RWPE2 (cell line): ENCODE data around the gene GNA14.

Experiments
- ATAC-seq: fragments of 200-7000 bp; cut with Tn5 transposase; 3 replicates; pipeline ENCODE4 v1.9.1; 2021; ENCODE audit warnings: low read depth
- DNase-seq: peaks from one replicate; pipeline ENCODE4 v3.0.0-alpha.2; 2020; ENCODE audit warnings: low spot score
- H3K27ac ChIP-seq: fragments of 450-650 bp; 2 replicates; pipeline ENCODE4 v1.5.1; 2017; ENCODE audit warnings: mild to moderate bottlenecking; ENCODE audit not compliant: poor library complexity, severe bottlenecking
- H3K27me3 ChIP-seq: fragments of 250-450 bp; sonication (Bioruptor Pico); 2 replicates; pipeline ENCODE4 v1.5.1; 2021; ENCODE audit warnings: mild to moderate bottlenecking, moderate library complexity; ENCODE audit not compliant: insufficient read depth, poor library complexity, severe bottlenecking
- H3K36me3 ChIP-seq: fragments of 250-450 bp; sonication (Bioruptor Pico); 2 replicates; pipeline ENCODE4 v1.5.1; 2020; ENCODE audit warnings: low read depth, mild to moderate bottlenecking, moderate library complexity
- H3K4me1 ChIP-seq: fragments of 250-450 bp; sonication (Bioruptor Pico); 2 replicates; pipeline ENCODE4 v1.5.1; 2021; ENCODE audit warnings: mild to moderate bottlenecking, moderate library complexity; ENCODE audit not compliant: insufficient read depth, poor library complexity, severe bottlenecking
- H3K4me3 ChIP-seq: fragments of 250-450 bp; sonication (Bioruptor Pico); 2 replicates; pipeline ENCODE4 v1.5.1; 2021; ENCODE audit warnings: mild to moderate bottlenecking, moderate library complexity; ENCODE audit not compliant: severe bottlenecking
- H3K9me3 ChIP-seq: fragments of 250-450 bp; sonication (Bioruptor Pico); 2 replicates; pipeline ENCODE4 v1.5.1; 2021; ENCODE audit warnings: mild to moderate bottlenecking, moderate library complexity; ENCODE audit not compliant: severe bottlenecking
- CTCF ChIP-seq: fragments of 450-650 bp; IDR thresholded peaks from one replicate; pipeline ENCODE4 v1.5.1; 2017; ENCODE audit warnings: mild to moderate bottlenecking, moderate library complexity; ENCODE audit not compliant: poor library complexity, severe bottlenecking

GNA14 gene

GRCh38 chr9:77508396-77508795 is 139.7 kb downstream of the GNA14 start:
- TF ChIP-seq CTCF, result no peak
- no peak for ATAC-seq
- H3K27ac ChIP-seq, result no peak overlapping the region
- DNase-seq, result no peak
- H3K4me3 ChIP-seq, result no peak overlapping the region
- no peaks in the 10 kb centered on the region for H3K27me3 ChIP-seq
- no peaks in the 10 kb centered on the region for H3K36me3 ChIP-seq
- no peaks in the 10 kb centered on the region for H3K9me3 ChIP-seq
- peaks cover 4% of the 10 kb centered on the region for H3K4me1 ChIP-seq

- H3K27ac ChIP-seq, result no peak overlapping the region
- H3K27me3 ChIP-seq, result no peaks in the 10 kb centered on the region
- no peaks in the 10 kb centered on the region for H3K9me3 ChIP-seq
- DNase-seq, result no peak
- H3K4me1 ChIP-seq, result no peaks in the 10 kb centered on the region
- H3K4me3 ChIP-seq, result no peak overlapping the region
- no peak for ATAC-seq
- no peaks in the 10 kb centered on the region for H3K36me3 ChIP-seq
- no peak for TF ChIP-seq CTCF
These were observed 140.7 kb downstream of the GNA14 start for GRCh38 chr9:77507212-77507961.

- no peaks in the 10 kb centered on the region for H3K36me3 ChIP-seq
- DNase-seq (no peak), ATAC-seq (no peak)
- no peak overlapping the region for H3K27ac ChIP-seq
- H3K4me3 ChIP-seq, result no peak overlapping the region
- H3K4me1 ChIP-seq, result no peaks in the 10 kb centered on the region
- TF ChIP-seq CTCF, result no peak
- no peaks in the 10 kb centered on the region for H3K9me3 ChIP-seq
- no peaks in the 10 kb centered on the region for H3K27me3 ChIP-seq
These were observed 142.9 kb downstream of the GNA14 start for GRCh38 chr9:77505232-77505631.

- H3K4me1 ChIP-seq, result no peaks in the 10 kb centered on the region
- no peak for TF ChIP-seq CTCF
- H3K9me3 ChIP-seq, result no peaks in the 10 kb centered on the region
- no peak for ATAC-seq
- H3K4me3 ChIP-seq, result no peak overlapping the region
- no peaks in the 10 kb centered on the region for H3K27me3 ChIP-seq
- no peaks in the 10 kb centered on the region for H3K36me3 ChIP-seq
- no peak overlapping the region for H3K27ac ChIP-seq
- DNase-seq, result no peak
These were observed 145.6 kb downstream of the GNA14 start for GRCh38 chr9:77502568-77502967.

GRCh38 chr9:77498891-77499290 is 149.2 kb downstream of the GNA14 start:
- TF ChIP-seq CTCF, result no peak
- Histone ChIP-seq H3K9me3 (no peaks in the 10 kb centered on the region), H3K4me3 (no peak overlapping the region), H3K4me1 (peaks cover 9% of the 10 kb centered on the region), H3K27ac (no peak overlapping the region), H3K27me3 (no peaks in the 10 kb centered on the region), H3K36me3 (no peaks in the 10 kb centered on the region)
- DNase-seq (no peak), ATAC-seq (no peak)
